ENCODE measurements around the gene CENPM.

DNA sequence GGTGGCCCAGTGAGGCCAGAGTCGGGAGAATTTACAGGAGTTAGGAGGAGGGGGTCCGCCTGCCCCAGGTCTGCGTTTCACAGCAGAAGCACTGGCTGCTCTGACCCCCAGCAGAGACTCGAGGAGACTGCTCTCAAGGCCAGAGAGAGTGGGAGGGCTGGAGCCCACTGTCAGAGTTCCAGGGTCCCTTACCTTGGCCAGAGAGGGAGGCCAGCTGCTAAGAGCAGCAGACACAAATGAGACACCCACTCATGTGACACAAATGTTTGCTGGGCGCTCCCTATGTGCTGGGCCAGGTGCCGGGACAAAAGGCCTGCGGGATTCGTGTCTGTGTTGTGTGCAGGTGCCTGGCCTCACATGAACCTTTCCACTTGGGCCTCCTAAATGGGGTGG lies 17.5 kb downstream of the CENPM start:
- TF ChIP-seq CTCF (IDR thresholded peaks at IDR 0.05; ENCODE audit: insufficient read depth, low read depth, low read length) (no peak), EZH2 (IDR thresholded peaks at IDR 0.05; ENCODE audit: insufficient read depth, low read length) (no peak)

Measured in astrocyte (in vitro differentiated cells and primary cell).